GM15510 (cell line): ENCODE data around the gene GDF7.

Experiments
- POLR2A ChIP-seq: IDR thresholded peaks from 3 replicates; pipeline ENCODE4 v1.6.1; 2011; ENCODE audit warnings: borderline replicate concordance; ENCODE audit not compliant: insufficient read length; ENCODE audit errors: extremely low read depth

GDF7 gene

GRCh38 chr2:20625491-20626391 is 41.2 kb upstream of the GDF7 start:
- no peak for TF ChIP-seq POLR2A

- no peak for TF ChIP-seq POLR2A
Observed at GRCh38 chr2:20626392-20626697, 40.6 kb upstream of the GDF7 start.

- no peak for TF ChIP-seq POLR2A
Observed at GRCh38 chr2:20626698-20627513, 40.0 kb upstream of the GDF7 start.

DNA sequence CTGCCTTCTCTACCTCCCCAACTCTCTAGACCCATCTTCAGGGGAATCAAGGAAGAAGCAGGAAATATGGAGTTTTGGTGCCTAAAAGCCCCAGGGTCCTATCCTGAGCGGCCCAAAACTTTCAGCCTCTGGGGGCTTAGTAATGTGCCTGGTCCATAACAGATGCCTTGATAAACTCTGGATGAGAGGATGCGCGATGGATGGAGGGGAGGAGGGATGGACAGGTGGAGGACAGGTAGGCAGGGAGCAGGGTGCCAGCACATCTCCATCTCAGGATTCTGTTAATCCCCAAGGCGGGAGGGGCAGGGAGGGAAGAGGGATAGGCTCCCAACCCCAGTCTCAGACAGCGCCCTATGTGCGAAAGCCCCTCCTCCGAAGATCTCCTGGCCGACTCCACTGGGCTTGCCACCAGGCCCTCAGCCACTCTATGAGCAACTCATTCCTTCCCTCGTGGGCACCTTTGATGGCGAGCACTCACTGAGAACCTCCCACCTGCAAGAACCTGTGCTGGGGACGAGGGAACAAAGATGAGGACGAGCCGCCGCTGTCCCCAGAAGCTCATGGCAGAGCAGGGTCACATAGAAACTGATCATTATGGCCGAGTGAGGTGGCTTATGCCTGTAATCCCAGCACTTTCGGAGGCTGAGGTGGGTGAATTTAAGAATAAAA is 39.1 kb upstream of the GDF7 start:
- TF ChIP-seq POLR2A = no peak

GRCh38 chr2:20629181-20629580 is 37.8 kb upstream of the GDF7 start:
- no peak for TF ChIP-seq POLR2A

- TF ChIP-seq POLR2A = no peak
Observed at GRCh38 chr2:20629581-20630171, 37.3 kb upstream of the GDF7 start.

DNA sequence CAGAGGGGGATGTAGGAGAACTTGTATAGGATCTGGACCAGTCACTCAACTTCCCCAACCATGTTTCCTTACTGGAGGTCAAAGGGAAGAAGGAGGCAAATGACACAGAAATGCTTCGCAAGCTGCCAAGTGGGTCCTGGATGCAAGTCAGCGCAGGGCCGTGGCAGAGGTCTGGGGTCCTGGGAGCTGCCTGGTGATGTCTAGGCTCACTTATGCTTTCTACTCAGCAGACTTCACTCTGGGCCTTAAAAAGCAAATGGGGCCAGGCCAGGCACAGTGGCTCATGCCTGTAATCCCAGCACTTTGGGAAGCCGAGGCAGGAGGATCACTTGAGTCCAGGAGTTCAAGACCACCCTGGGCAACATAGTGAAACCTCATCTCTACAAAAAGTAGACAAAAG is 36.0 kb upstream of the GDF7 start:
- TF ChIP-seq POLR2A = no peak

GRCh38 chr2:20631617-20632307 is 35.2 kb upstream of the GDF7 start:
- no peak for TF ChIP-seq POLR2A

DNA sequence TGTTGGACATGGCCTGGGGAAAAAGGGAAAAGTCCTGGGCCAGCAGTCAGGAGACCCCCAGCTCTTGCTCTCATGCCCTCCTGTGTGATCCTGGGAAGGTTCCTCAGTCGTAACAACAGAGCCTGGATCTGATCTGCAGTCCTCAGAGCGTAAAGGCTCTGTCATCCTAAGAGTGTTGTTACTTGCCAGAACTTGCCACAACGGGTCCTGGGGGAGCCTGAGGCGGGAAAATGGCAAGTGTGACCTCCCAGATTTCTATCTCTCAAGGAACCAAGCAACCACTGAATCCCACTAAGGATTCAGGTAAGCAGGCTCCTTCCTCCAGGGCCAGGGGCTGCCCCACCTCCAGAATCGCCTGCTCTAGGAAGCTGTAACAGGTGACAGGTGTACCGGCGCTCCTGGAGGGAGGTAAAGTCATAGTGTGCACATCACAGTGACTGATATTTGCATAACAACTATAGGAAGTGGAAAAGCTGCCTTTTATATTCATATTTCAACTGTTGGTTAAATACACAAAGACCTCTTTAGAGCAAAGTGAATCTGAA is 34.4 kb upstream of the GDF7 start:
- TF ChIP-seq POLR2A = no peak

- no peak for TF ChIP-seq POLR2A
Observed at GRCh38 chr2:20633001-20633400, 33.9 kb upstream of the GDF7 start.

DNA sequence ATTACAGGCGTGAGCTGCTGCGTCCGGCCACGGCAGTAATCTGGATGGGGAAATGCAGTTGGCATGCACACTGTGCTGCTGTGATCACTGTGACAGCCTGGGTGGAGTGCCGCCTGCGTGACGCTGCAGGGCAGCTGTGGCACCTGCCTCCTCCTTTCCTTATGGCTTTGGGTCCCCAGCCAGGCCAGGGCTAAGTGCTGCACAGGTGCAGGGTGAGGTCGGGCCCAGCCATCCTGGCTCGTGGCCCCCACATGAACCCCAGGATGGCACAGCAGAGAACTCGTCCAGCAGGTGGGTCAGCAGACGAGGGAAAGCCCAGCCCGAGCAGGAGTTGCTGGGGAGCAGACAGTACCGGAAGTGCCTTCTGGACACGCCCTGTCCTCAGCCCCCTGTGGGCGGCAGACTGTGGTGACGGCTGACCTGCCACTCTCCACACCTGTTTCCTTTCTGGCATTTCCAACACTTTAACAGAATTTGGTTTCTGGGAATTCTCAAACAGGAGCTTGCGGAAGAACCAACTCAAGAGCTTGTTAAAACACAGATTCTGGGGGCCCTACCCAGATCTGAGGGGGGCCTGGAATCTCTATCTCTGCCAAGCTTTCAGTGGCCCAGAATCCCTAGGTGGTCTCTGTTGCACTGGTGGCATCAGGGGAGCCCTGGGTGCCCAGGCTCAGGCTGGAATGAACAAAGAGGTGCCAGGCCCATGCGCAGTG is 33.0 kb upstream of the GDF7 start:
- no peak for TF ChIP-seq POLR2A

DNA sequence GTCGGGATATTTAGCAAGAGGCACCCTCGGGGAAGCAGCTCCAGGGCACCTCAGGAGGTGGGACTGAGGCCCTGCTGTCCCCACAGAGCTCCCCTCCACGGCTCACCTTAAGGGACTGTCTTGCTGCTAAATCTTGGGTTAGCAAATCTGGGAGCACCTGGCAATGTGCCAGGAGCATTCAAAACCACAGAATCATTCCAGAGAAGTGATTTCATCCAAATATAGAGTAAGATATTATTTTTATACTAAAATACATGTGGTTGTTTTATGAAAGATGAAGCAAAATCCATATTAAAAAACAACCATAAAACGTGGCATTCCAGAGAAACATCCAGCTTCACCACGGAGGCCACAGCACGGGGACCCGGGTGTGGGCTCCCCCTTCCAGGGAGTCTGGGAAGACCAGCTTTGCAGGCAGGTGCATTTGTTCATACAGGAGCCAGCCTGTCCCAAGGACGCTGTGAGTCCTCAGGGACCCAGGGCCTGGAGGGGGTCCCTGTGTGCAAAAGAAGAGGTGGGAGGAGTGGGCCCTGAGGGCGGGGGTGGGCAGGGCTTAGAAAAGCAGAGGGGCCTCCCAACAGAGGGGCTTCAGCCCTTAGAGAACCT is 32.3 kb upstream of the GDF7 start:
- no peak for TF ChIP-seq POLR2A

DNA sequence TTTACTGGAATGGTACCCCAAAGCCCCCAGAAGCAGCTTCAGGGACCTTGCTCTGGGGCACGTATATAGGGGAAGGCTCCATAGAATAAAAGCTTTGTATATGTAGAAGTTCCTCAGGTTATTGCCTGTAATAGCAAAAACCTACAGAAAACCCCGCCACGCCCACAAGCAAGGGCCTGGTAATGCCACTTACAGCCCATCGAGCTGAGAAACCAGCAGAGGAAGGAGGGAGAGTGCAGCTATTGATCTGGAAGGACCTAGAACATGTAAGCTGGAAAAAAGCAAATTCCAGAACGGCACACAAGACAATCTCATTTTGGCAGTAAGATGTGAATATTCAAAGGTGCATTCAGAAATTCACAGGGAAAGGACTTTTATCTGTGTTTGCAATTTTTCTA is 31.8 kb upstream of the GDF7 start:
- no peak for TF ChIP-seq POLR2A
